ENCODE results near the gene MGARP.

DNA sequence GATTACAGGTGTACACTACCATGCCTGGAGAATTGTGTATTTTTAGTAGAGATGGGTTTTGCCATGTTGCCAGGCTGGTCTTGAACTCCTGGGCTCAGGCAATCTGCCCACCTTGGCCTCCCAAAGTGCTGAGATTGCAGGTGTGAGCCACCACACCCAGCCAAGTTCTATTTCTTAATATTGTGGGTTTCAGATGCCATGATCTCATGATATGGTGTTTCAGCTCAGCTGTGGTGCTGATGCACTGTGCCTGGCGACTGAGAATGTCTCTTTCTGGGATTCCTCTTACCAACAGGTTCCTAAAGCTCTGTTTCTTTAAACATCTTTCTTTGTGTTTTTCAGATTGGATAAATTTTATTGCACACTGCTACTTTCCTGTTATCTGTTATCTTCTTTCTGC, 39.5 kb upstream of the MGARP start:
- TF ChIP-seq, protein P1, sequence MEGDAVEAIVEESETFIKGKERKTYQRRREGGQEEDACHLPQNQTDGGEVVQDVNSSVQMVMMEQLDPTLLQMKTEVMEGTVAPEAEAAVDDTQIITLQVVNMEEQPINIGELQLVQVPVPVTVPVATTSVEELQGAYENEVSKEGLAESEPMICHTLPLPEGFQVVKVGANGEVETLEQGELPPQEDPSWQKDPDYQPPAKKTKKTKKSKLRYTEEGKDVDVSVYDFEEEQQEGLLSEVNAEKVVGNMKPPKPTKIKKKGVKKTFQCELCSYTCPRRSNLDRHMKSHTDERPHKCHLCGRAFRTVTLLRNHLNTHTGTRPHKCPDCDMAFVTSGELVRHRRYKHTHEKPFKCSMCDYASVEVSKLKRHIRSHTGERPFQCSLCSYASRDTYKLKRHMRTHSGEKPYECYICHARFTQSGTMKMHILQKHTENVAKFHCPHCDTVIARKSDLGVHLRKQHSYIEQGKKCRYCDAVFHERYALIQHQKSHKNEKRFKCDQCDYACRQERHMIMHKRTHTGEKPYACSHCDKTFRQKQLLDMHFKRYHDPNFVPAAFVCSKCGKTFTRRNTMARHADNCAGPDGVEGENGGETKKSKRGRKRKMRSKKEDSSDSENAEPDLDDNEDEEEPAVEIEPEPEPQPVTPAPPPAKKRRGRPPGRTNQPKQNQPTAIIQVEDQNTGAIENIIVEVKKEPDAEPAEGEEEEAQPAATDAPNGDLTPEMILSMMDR (IDR thresholded peaks at IDR 0.05) = no peak
- no peak for TF ChIP-seq EZH2 (IDR thresholded peaks at IDR 0.05)

Data from neural progenitor cell (in vitro differentiated cells).